COLO668 (cell line): ENCODE results near the gene HIVEP3.

ENCODE experiments used
- DNase-seq: peaks from one replicate; lab custom pipeline; 2025; ENCODE audit not compliant: unreplicated experiment; lab: John Stamatoyannopoulos, UW

Gene HIVEP3

DNA sequence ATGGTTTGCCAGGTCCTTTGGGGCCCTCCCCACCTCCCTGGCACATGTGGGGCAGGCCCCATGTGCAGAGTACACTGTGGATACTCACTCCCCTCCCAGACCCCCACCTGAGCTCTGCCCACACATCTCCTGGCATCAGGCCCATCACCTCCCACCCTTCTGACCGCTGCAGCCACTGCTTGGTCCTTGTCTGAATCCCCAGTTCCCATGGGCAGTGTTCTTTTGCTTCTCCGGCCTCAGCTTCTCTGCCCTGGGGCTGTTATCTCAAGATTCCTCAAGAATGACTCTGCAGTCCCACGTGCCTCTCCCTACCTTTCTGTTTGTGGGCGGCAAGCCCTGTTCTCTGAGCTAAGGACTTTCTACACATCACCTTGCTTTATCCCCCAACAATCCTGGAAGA lies 246.5 kb downstream of the HIVEP3 start:
- DNase-seq: no peak

DNA sequence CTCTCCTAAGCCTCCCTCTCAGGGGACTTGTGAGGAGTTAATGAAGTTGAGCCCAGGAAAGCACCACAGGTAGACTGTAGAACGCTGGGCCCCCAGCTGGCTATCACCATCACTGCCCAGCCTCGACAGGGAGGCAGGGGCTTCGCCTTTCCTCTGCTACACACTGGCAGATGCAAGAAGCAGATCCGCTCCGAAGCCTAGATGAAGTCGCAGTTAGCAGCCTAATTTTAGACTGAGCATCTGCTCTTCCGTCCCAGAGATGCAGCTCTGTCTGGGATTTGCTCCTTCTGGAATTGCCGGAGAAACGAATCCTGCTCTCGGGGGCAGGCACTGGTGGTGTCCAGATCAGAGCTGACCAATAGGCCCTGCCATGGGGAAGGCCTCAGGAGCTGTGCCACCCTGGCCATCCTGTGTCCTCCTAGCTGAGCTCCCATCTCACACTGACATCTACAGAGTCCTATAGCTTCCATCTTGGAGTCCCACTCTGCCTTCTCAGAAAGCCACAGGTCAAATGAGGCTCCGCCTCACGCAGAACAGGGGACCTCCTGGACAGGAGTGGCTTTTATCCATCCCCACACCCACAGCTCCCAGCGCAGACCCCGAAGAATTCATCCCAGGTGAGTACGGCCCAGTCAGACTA lies 247.5 kb downstream of the HIVEP3 start:
- DNase-seq: no peak

DNA sequence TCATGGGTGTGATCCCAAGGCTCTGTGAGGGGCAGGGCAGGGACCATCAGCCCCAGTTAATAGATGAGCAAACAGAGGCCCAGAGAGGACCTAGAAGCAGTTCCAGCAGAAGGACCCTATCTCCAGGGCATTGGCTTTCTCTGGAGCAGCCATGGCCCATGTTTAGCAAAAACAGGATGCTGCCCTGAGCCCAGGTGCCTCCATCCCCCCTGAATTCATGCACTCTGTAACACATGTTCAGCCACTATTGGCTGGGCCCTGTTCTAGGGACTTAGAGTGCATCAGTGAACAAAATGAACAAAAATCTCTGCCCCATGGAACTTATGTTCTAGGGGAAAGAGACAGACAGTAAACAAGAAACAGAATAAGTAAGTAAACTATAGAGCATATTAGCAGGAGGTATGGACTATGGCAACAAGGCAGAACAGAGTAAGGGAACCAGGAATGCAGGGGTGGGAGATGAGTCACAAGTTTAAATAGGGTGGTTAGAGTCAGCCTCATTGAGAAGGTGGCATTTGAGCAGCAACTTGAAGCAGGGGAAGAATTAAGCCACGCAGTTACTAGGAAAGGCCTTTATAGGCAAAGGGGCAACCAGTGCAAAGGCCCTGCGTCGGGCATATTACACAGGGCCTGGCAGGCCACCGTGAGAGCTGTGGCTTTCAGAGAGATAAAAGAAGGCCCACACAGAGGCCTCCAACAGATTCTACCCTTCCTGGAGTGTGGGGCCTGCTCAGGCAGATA lies 248.3 kb downstream of the HIVEP3 start:
- no peak for DNase-seq

DNA sequence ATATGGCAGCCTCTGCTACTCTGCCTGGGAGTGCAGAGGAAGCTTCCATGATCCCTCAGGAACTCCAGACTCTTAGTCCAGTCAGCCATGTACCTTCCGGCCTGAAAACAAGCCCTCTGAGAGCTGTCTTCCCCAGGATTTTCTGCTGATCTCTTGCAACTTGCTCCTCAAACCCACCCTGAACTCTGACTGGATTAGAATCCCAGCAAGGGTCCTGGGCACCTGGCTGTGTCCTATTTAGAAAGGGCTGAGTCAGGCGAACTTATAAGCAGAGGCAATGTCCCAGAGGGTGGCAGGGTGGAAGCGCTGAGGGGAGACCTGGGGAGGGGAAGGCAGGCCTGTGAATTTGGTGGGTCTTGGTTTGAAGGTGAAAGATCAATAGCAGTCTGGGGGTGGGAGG lies 249.8 kb downstream of the HIVEP3 start:
- no peak for DNase-seq

DNA sequence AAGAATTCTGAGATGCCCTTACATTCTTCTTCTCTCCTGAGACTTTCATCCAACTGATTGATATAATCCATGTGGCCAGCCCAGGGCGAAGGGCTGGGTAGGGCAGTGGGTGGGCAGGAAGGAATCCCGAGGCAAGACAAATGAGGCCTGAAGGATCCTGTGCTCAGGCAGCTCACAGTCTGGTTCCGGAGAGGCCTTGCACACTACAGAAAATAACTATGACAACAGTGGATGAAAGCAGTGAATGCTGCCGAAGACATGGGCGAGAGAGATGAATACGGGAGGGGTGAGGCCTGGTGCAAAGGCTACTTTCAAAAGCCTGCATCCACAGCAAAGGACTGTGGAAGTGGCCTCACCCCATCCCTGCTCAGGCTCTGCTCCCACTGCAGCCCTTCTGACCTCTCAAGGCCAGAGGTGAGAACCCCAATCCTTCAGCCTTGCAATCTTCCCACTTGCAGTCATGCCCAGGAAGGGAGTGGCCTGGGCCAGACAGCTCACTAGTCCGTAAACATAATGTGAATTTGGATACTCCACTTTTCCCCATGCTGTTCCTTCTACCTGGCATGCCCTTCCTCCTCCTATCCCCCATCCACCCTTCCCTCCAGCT lies 250.6 kb downstream of the HIVEP3 start:
- DNase-seq: no peak

DNA sequence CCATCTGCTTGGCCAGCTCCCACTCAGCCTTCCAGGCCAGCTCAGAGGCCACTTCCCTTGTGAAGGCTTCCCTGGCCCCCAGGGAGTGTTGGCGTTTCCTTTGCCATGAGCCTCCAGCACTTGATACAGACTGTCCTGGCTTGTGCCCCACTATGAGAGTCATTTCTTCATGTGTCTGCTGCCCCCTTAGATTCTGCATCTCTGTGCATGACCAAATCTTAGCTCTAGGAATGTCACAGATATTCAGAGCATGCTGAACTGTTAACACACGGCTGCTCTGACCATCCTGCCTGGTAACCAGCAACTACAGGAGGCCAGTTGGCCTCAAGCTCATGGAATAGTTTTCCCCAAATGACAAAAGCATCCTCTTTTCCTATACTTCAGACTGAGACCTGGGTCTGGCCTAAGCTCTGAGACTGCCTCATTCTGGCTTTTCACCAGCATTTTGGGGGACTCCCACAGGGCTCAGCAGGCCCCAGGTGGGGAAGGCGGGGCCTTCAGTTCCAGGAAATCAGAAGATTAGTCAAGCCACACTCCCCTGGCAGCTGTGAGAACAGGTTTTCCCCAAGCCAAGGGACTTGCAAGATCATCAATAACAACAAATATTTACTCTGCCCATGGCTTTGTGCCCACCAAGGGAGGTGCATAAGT lies 251.6 kb downstream of the HIVEP3 start:
- DNase-seq: peak; percentile 34

DNA sequence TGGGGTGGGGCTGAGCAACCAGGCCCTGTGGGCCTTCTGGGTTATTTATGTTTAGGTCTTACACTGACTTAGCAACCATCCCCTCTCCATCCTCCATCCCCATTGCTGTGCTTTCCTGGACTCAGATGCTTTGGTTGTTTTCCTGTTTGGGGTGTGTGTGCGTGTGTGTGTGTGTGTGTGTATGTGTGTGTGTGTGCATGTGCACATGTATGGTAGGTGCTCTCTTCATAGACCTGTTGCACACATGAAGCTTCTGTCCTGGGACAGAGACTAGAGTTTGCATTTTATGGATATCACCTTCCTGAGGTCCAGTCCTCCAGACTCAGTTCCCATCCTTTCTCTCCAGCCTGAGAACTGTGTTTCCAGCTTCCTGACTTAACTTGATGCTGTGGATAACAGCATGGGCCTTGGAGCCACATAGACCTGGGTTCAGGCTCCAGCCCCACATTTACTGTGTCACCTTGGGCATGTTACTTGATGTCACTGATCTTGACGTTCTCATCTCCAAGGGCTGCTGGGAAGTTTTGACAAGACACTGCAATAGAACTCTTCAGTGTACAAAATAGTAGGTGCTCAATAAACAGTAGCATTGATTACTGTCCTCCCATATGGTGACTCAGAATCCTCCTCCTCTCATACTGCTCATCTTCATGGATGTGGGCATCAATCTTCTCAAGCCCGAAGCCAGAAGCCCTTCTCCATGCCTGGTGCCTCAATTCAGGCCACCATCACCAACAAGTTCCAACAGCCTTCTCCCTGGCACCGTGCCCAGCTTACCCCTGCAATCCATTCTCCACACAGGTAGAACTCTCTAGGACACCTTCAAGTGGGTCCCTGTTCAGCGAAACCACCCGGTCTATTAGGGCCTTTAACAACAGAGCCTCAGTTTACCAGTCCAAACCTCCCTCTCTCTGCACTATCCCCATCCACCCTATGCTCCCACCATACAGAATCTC lies 252.5 kb downstream of the HIVEP3 start:
- DNase-seq: peak; percentile 28

DNA sequence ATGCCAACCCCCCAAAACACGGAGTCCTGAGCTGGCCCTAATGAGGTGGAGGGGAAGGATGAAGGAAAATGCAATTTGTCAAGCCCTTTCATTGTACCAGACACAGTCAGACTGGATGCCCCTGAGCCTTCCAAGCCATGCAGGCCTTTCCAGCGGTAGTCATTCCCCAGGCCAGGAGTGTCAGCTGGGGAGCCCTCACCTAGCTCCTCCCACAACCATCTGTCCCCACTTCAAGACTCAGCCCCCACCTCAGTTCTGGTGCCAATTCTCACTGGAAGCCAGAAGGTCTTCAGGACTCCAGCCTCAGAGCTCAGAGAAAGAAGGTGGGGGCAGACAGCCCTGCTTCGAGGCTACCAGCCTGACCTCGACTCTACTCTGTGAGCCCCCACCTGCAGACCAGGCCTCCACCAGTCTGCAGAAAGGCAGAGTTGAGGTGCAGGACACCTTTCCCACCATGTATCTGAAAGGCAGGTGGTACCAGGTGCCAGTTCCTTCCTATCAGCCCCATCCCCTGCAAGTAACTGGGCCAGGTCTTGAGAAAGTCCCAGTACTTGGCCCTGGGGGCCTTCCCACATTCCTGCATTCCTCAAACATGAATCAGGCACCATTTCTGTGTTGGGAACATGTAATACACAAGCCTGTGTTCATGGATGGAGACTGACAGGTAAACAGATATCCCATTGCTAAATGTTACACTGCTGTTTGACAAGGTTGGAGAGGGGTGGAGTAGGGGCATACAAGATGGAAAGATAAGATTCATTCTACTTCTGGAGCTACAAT lies 253.7 kb downstream of the HIVEP3 start:
- no peak for DNase-seq

DNA sequence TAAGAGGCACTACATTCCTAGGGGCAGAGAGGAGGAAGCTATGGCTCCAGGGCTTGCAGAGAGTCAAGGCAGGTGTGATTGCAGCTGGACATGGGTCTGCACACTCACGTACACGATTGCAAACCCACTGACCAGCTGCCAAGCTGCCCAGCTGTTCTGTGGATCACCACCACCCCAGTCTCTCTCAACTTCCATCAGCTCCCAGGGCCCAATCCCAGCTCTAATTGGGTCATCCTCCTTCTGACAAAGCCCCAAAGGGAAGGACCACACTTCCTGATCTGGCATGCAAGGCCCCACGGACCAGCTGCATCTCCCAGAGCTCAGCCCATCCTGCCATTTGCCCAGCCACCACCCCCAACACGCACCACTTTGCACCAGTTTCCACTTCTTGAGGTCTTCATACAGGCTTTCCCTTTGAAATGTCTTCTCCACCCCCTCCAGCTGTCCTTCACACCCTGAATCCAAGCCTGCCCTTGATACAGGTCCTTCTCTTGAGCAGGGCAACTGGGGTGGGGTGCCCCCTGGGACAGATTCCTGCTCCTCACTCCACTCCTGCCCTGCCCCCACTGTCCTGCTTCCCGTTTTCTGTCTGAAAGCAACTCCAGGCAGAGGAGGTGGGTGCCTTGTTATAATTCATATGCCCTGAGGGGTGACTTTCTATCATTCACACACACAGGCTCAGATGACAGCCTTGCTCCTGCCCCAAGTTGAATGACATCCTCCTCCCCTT lies 254.9 kb downstream of the HIVEP3 start:
- peak; percentile 47 for DNase-seq

DNA sequence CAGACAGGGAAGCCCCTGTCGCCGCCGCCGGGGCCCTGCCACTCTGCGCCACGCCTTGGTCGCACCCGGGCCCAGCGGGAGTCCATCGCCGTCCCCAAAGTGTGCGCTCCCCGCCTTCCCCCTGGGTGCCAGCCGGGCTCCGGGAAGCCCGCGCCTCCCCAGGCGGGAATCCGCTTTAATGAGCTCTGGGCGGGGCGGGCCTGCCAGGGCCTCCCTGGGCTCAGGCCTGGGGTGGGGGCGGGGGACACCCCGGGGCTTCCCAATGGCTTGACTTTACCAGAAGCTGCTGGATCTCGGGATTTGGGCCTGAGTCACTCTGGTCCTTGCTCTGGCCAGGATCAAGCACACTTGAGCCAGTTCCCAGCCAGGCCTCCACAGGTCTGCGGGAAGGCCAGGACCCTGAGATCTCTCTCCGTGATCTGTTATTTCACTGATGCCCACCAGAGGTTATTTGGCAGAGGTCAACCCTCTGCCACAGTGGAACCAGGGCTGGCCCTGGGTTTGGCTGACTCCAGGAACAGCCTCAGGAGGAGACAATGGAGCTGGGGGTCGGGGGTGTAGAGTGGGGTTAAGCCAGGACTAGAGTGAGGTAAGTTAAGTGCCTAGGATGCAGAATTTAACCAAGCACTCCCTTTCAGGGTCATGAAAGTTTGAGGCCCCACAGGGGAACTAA lies 255.8 kb downstream of the HIVEP3 start:
- DNase-seq: peak; percentile 85

DNA sequence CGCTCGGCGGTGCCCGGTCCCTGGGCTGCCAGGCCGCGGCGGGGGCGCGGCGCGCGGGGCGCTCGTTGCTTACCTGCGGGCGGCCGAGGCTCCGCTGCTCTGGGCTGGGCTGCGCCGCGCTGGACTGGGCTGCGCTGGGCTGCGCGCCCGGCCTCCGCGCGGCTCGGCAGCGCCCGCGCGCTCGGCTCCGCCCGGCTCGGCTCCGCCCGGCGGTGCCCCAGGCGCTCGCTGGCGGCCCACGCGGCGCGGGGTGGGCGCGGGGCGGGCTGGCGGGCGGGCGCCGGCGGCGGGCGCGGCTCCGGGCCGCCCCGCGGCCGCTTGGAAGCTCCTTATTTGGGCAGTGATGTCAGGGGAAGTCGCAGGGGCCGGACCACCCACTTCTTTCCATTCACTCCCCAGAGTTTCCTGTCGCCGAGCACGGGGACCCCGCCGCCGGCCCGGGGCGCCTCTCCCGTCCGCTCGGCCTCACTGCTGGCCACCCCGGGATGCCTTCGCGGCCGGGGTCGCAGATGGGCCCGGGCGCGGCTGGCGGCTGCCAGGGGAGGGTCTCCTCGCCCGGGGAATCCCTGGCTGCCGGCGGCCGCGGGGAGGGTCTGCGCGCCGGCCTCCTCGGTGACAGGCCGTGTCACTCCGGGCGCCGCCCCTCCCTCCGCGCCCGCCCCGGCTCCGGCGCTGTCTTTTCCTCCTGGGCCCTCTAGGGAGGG lies 256.5 kb downstream of the HIVEP3 start:
- DNase-seq: peak; percentile 84

DNA sequence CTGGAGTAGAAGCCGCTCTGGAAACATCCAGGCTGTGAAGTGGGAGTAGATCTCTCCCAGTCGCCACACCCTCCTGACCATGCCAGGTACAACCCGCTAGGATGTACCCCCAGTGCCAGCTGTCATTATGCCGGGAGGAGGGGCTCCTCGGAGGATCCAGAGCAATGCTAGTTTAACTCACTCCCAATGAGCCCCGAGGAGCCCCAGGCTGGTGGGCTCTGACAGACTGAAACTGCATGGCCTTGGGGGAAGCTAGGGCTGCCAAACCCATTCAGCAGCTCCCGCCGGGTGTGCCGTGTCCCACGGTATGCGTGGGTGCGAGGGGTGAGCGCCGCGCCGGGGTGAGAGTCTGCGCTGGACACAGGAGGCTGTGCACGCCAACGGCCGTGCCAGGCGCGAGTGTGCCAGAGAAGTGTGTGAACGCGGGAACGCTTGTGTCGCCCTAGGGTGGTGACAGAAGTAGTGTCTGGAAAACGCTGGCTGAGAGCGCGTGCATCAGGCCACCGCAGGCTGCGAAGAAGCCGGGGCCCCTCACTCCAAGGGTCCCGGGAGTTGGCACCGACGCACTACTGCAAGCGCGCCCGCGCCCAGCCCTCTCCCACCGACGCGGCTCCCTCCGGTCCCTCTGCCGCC lies 257.2 kb downstream of the HIVEP3 start:
- DNase-seq: peak; percentile 78

DNA sequence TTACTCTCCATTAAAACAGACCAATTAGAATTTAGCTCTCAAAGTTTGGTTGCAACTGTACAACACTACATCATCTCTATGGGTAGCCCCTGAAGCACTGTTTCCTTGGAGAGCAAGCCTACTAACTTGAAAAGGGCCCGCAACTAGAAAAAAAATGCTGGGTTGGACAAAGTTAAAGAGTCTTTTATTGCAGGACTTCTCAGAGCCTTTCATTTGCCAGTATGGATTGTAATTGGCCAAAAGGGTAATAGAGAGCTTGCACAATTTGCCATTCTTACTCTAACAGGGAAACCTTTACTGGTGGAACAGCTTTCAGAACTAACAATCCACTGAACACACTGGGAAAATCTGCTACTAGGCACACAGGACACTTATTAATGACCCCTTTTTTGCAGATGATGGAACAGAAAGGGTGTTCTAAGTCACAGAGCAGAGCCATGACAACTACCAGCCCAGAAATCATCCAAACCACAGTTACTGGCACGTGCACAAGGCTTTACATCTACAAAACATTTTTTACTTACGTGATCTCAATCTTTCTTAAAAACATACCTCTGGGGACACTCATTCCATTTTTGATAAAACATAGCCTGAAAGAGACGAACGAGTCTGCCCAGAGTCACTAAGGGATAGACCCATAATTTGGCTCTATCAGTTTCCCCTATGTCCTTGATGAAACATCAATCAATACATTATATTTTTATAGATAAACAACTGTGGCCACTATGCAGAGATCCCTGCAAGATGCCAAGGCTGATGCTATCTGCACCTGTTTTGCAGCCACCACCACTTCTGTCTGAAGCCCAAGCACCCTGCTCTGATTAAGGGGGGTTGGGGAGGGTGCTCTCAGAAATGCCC lies 257.9 kb downstream of the HIVEP3 start:
- no peak for DNase-seq

DNA sequence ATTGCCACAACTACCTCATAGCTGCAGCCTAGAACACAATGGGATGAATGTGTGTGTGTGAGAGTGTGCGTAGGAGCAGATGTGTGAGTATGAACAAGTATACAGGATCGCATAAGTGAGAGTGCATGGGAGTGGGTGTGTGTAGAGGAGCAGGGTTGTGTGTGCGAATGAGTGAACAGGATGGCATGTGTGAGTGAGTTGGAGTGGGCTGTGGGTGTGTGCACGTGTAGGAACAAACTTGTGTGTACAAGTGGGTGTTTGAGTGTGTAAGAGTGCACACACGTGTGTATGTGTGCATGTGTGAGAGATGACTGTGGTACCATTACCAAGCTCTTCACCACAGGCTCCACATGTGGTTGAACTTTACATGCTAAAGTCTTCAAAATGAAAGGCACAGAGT lies 258.8 kb downstream of the HIVEP3 start:
- no peak for DNase-seq

DNA sequence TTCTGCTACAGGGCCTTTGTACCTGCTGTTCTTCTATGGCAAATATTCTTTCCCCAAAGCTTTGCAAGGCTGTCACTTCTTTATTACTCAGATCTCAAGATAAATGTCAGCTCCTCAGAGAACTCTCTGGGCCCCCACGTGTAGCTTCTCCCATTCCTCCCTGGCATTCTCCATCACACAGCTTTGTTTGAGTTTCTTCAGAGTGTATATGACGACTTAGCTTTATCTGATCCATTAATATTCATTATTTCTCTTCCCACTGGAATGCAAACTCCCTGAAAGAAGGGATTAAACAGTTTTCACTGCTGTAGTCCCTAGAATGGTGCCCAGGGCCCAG lies 259.6 kb downstream of the HIVEP3 start:
- no peak for DNase-seq

DNA sequence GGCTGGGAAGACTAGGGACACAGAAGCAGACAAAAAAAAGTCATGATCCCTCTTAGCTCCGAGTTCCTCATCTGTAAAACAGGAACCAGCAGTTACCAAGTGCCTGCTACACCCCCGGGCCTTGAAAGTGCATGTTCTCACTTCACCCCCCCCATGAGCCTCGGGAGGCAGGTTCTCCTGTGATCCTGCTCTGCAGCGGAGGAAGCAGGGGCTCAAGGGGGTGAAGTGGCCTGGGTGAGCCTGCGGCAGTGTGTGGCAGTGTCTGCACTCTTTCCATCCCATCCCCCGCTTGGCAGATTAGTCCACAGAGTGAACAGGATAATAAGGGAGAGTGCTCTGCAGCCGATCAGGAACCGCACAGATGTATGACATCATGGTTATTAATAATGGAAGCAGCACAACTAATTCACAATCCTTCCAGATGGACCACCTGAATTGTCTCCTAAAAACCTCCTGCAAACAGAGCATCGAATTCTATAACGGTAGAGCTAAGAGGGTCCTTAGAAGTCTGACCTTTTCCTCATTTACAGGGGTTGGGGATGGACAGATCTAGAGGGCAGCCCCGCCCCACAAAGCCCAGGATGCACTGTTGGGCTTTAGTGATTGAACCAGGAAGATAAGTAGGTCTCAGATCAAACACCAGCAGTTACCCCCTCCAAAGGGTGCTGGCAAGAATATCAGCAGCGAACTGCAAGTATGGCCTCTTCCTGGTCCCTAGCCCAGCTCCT lies 260.1 kb downstream of the HIVEP3 start:
- DNase-seq: no peak
